Aorta (tissue), 5 donors: ENCODE data around the gene GPR132. TPM values are rescaled to one million over a fixed set of nuclear protein-coding genes. Genes with fewer than 3 reads are reported as not detected.
A peak's percentile ranks its signal among the peaks of the same experiment; 100 is the strongest.

ENCODE experiments used
- ATAC-seq: fragments of 200-7000 bp; cut with Tn5 transposase; one replicate; pipeline ENCODE4 v1.9.1; 2022; ENCODE audit warnings: moderate library complexity; ENCODE audit not compliant: low FRiP score
- DNase-seq, 2 donors: peaks; one replicate each; pipeline ENCODE4 v3.0.0-alpha.2; 2020
- H3K27ac ChIP-seq, 2 donors: one replicate each; pipeline ENCODE4 v1.5.1; 2013; ENCODE audit warnings: low read length in 2 of 2, mild to moderate bottlenecking in 2 of 2, moderate library complexity in 2 of 2, control low read depth in 1 of 2, inconsistent platforms in 1 of 2, low read depth in 1 of 2
- H3K27me3 ChIP-seq, 2 donors: one replicate each; pipeline ENCODE4 v1.6.1; 2013; ENCODE audit warnings: control low read depth in 1 of 2, low read length in 1 of 2, mild to moderate bottlenecking in 1 of 2, moderate library complexity in 1 of 2; ENCODE audit not compliant: insufficient read depth in 2 of 2, control insufficient read depth in 1 of 2
- H3K36me3 ChIP-seq, 2 donors: one replicate each; pipeline ENCODE4 v1.6.1; 2013; ENCODE audit warnings: control low read depth in 1 of 2, low read length in 1 of 2, mild to moderate bottlenecking in 1 of 2; ENCODE audit not compliant: insufficient read depth in 2 of 2, control insufficient read depth in 1 of 2
- H3K4me1 ChIP-seq, 2 donors: one replicate each; pipeline ENCODE4 v1.6.1; 2013; ENCODE audit warnings: low read length in 2 of 2, control low read depth in 1 of 2, mild to moderate bottlenecking in 1 of 2, moderate library complexity in 1 of 2; ENCODE audit not compliant: insufficient read depth in 2 of 2, control insufficient read depth in 1 of 2
- H3K4me3 ChIP-seq, 2 donors: one replicate each; pipeline ENCODE4 v1.5.1; 2013; ENCODE audit warnings: low read length in 2 of 2, control low read depth in 1 of 2, mild to moderate bottlenecking in 1 of 2
- H3K9me3 ChIP-seq: one replicate; pipeline ENCODE4 v1.6.1; 2013; ENCODE audit warnings: mild to moderate bottlenecking, low read length; ENCODE audit not compliant: control insufficient read depth
- WGBS, 2 donors: extraction: QIAGEN DNeasy Blood & Tissue Kit; methylation state at CpG; one replicate each; pipeline ENCODE4 v1.1.7; 2013; 5-methylcytosine and 5-hydroxymethylcytosine counted together
- intact Hi-C, 2 donors: fragments of 100-400 bp; cut with DNase I; formaldehyde crosslinking; loops; one replicate each; pipeline versions ENCODE4 v1.14.2 to v1.15.0; 2022
- polyA plus RNA-seq, 2 donors: library from polyadenylated mRNA; stranded (reverse); fragments of 200-250 nt; gene quantifications; one replicate each; pipeline ENCODE4 v1.2.3, GENCODE V29; 2013
- total RNA-seq, 2 donors: library from RNA; stranded (reverse); fragmentation: NEBNext Ultra II Directional; extraction: Animal tissue kit (Norgen Biotek cat#: 25700); gene quantifications; one replicate each; pipeline ENCODE4 v1.2.1, GENCODE V29; 2021
- donor health status: healthy with polysubstance abuse.
- donor health status: Bipolar disorder and iron deficiency.
- donor health status: DM: no; HTN: no; CAD: no.
- donor health status: DM: no; HTN: no; CAD: no.
- donor health status: DM: yes; HTN: yes; CAD: no.

Gene GPR132
- total and polyA plus RNA-seq, 4 donors = 1.0 to 5.0 (median 2.9) TPM; not detected in 1

GRCh38 chr14:105010891-105011291 lies 54.3 kb downstream of the GPR132 start:
- H3K36me3 ChIP-seq = no peaks in the 10 kb centered on the region
- H3K4me3 ChIP-seq = no peak overlapping the region
- ATAC-seq (no peak), DNase-seq (peak in 1 of 2 donors; percentile 69)
- no peaks in the 10 kb centered on the region for H3K27me3 ChIP-seq
- WGBS, 2 donors = 81 to 83% methylated on average over 16 to 17 of the region's 17 CpGs
- no peaks in the 10 kb centered on the region for H3K4me1 ChIP-seq
- H3K9me3 ChIP-seq = no peaks in the 10 kb centered on the region
- no peak overlapping the region for H3K27ac ChIP-seq
- intact Hi-C loops = loop anchor here in 1 of 2 donors (5.0 kb wide), 1 partner anchor 36 kb away; no protein-coding TSS in a partner anchor

GRCh38 chr14:105010106-105010505 lies 55.1 kb downstream of the GPR132 start:
- H3K4me1 ChIP-seq = no peaks in the 10 kb centered on the region
- DNase-seq = peak in 1 of 2 donors; percentile 60
- no peaks in the 10 kb centered on the region for H3K27me3 ChIP-seq
- H3K36me3 ChIP-seq = no peaks in the 10 kb centered on the region
- H3K4me3 ChIP-seq = no peak overlapping the region
- intact Hi-C loops = loop anchor here in 1 of 2 donors (5.0 kb wide), 1 partner anchor 37 kb away; no protein-coding TSS in a partner anchor
- WGBS, 2 donors = 86 to 91% methylated on average over 4 of the region's 4 CpGs
- H3K9me3 ChIP-seq = no peaks in the 10 kb centered on the region
- no peak overlapping the region for H3K27ac ChIP-seq
- no peak for ATAC-seq

- peak in 1 of 2 donors; percentile 57 for DNase-seq
- no peaks in the 10 kb centered on the region for H3K36me3 ChIP-seq
Measured at GRCh38 chr14:105007593-105008264, 57.5 kb downstream of the GPR132 start.

GRCh38 chr14:105006831-105007592 lies 58.2 kb downstream of the GPR132 start:
- 83 to 85% methylated on average over 21 of the region's 21 CpGs for WGBS, 2 donors
- no peak for ATAC-seq

More at GRCh38 chr14:105007593-105008264, 57.5 kb downstream of the GPR132 start:
- Histone ChIP-seq H3K9me3 (no peaks in the 10 kb centered on the region), H3K4me3 (no peak overlapping the region), H3K27ac (no peak overlapping the region), H3K27me3 (no peaks in the 10 kb centered on the region), H3K4me1 (no peaks in the 10 kb centered on the region)
- WGBS, 2 donors = 93 to 94% methylated on average over 19 of the region's 19 CpGs
- intact Hi-C loops = no loop called here
- no peak for ATAC-seq

GRCh38 chr14:105005929-105006830 lies 59.0 kb downstream of the GPR132 start:
- H3K27me3 ChIP-seq = no peaks in the 10 kb centered on the region
- H3K4me1 ChIP-seq = no peaks in the 10 kb centered on the region
- intact Hi-C loops = no loop called here
- 85 to 86% methylated on average over 21 of the region's 21 CpGs for WGBS, 2 donors
- no peaks in the 10 kb centered on the region for H3K36me3 ChIP-seq
- DNase-seq (peak in 1 of 2 donors; percentile 63), ATAC-seq (peak; percentile 13)
- no peaks in the 10 kb centered on the region for H3K9me3 ChIP-seq
- H3K4me3 ChIP-seq = no peak overlapping the region
- no peak overlapping the region for H3K27ac ChIP-seq

More at GRCh38 chr14:105006831-105007592, 58.2 kb downstream of the GPR132 start:
- peak in 1 of 2 donors; percentile 67 for DNase-seq
- intact Hi-C loops = no loop called here
- H3K4me3 ChIP-seq = no peak overlapping the region
- no peaks in the 10 kb centered on the region for H3K4me1 ChIP-seq
- H3K27ac ChIP-seq = no peak overlapping the region
- H3K9me3 ChIP-seq = no peaks in the 10 kb centered on the region
- no peaks in the 10 kb centered on the region for H3K27me3 ChIP-seq
- H3K36me3 ChIP-seq = no peaks in the 10 kb centered on the region

- intact Hi-C loops = no loop called here
- no peak overlapping the region for H3K27ac ChIP-seq
- ATAC-seq (peak; percentile 41), DNase-seq (peak in 1 of 2 donors; percentile 42)
- no peak overlapping the region for H3K4me3 ChIP-seq
- H3K27me3 ChIP-seq = no peaks in the 10 kb centered on the region
- no peaks in the 10 kb centered on the region for H3K36me3 ChIP-seq
- H3K4me1 ChIP-seq = no peaks in the 10 kb centered on the region
- 90 to 93% methylated on average over 19 to 20 of the region's 20 CpGs for WGBS, 2 donors
- no peaks in the 10 kb centered on the region for H3K9me3 ChIP-seq
Measured at GRCh38 chr14:105005329-105005928, 59.8 kb downstream of the GPR132 start.
